K562 (cell line): ENCODE measurements around the gene IGSF3. TPM values are rescaled to one million over a fixed set of nuclear protein-coding genes. Genes with fewer than 3 reads are reported as not detected.

Source experiments
- ATAC-seq: fragments of 200-7000 bp; cut with Tn5 transposase; 3 replicates; pipeline ENCODE4 v1.9.1; 2020; ENCODE audit warnings: moderate library complexity
- BruUV-seq: library from RNA; stranded (reverse); fragments of 400-500 nt; replicated peaks from 2 replicates; lab custom pipeline; 2021; lab: Mats Ljungman, UMichigan
- CTCF ChIA-PET: fragments of 300-600 bp; formaldehyde crosslinking; extraction: SDS; loops from one replicate; lab custom pipeline; 2021; ENCODE audit warnings: low intra/inter-chr PET ratio; lab: Yijun Ruan, JAX
- POLR2A ChIA-PET: fragments of 300-600, 350-650 bp; sonication (Branson Sonifier 250); formaldehyde crosslinking; extraction: SDS; loops from one replicate; lab custom pipeline; 2021; ENCODE audit warnings: antibody characterized with exemption, inconsistent platforms; lab: Yijun Ruan, JAX
- DNase-seq, 4 experiments: peaks; one replicate each; pipeline versions ENCODE4 v3.0.0 to v3.0.0-alpha.2; 2011 to 2018; ENCODE audit warnings: low spot score in 3 of 4, mixed read lengths in 3 of 4; ENCODE audit errors: extremely low read depth in 1 of 4
- FAIRE-seq: peaks from 2 replicates; lab custom pipeline; 2011; peaks lifted over from hg19 to GRCh38; lab: Jason Lieb, UNC
- H2AFZ ChIP-seq: 2 replicates; pipeline ENCODE4 v1.6.0; 2011; ENCODE audit warnings: low read depth, low read length, control low read depth, inconsistent platforms
- H3K27ac ChIP-seq: fragments of 200-600 bp; 3 replicates; pipeline ENCODE4 v1.8.0; 2011; ENCODE audit warnings: low read depth, mild to moderate bottlenecking, control low read depth, inconsistent platforms, low read length, moderate library complexity, mixed read lengths; ENCODE audit errors: extremely low read depth
- H3K27me3 ChIP-seq, 2 experiments: fragments of 300-600 bp in 1 of 2; 2 replicates in 1 of 2; 3 replicates in 1 of 2; pipeline versions ENCODE4 v1.6.0 to v1.8.0; 2011; ENCODE audit warnings: inconsistent platforms in 2 of 2, low read length in 2 of 2, mild to moderate bottlenecking in 1 of 2, mixed read lengths in 1 of 2, moderate library complexity in 1 of 2; ENCODE audit not compliant: control insufficient read depth in 2 of 2, insufficient read depth in 2 of 2
- H3K36me3 ChIP-seq: fragments of 300-600 bp; 3 replicates; pipeline ENCODE4 v1.8.0; 2011; ENCODE audit warnings: mild to moderate bottlenecking, low read length, inconsistent platforms; ENCODE audit not compliant: control insufficient read depth, insufficient read depth
- H3K4me1 ChIP-seq, 2 experiments: fragments of 200-600 bp in 1 of 2; replicated peaks in 1 of 2; 2 replicates in 1 of 2; 3 replicates in 1 of 2; pipeline versions ENCODE4 v1.5.1 to v1.8.0; 2011; ENCODE audit warnings: inconsistent platforms in 2 of 2, low read length in 2 of 2, mild to moderate bottlenecking in 1 of 2, mixed read lengths in 1 of 2, moderate library complexity in 1 of 2; ENCODE audit not compliant: control insufficient read depth in 2 of 2, insufficient read depth in 2 of 2
- H3K4me2 ChIP-seq: 2 replicates; pipeline ENCODE4 v1.6.1; 2011; ENCODE audit warnings: low read length, control low read depth, inconsistent platforms, mixed read lengths; ENCODE audit not compliant: insufficient read depth
- H3K4me3 ChIP-seq: fragments of 200-600 bp; sonication (generic), shearing (Covaris generic); 2 replicates; pipeline ENCODE4 v1.5.1; 2016; ENCODE audit warnings: control low read depth, inconsistent platforms
- H3K79me2 ChIP-seq: fragments of 200-600 bp; 3 replicates; pipeline ENCODE4 v1.8.0; 2011; ENCODE audit warnings: low read length, inconsistent platforms; ENCODE audit not compliant: control insufficient read depth, insufficient read depth
- H3K9ac ChIP-seq, 2 experiments: 2 replicates each; pipeline versions ENCODE4 v1.6.0 to v1.6.1; 2011; ENCODE audit warnings: low read depth in 2 of 2, low read length in 2 of 2, control low read depth in 1 of 2, inconsistent platforms in 1 of 2, mild to moderate bottlenecking in 1 of 2, mixed read lengths in 1 of 2; ENCODE audit not compliant: insufficient read depth in 1 of 2
- H3K9me1 ChIP-seq: one replicate; pipeline ENCODE4 v1.6.0; 2011; ENCODE audit warnings: inconsistent platforms, mild to moderate bottlenecking, low read length, moderate library complexity; ENCODE audit not compliant: control insufficient read depth, insufficient read depth
- H3K9me3 ChIP-seq: replicated peaks from 2 replicates; pipeline ENCODE4 v1.5.1; 2011; ENCODE audit warnings: low read depth, low read length, inconsistent platforms; ENCODE audit not compliant: control insufficient read depth, insufficient read depth
- H4K20me1 ChIP-seq: replicated peaks from 2 replicates; pipeline ENCODE4 v1.6.1; 2011; ENCODE audit warnings: low read length, inconsistent platforms, mixed read lengths; ENCODE audit not compliant: control insufficient read depth, insufficient read depth
- ATF3 ChIP-seq, 2 experiments: fragments of 450-650 bp in 1 of 2; sonication (generic) in 1 of 2; formaldehyde crosslinking in 1 of 2; IDR thresholded peaks in 1 of 2; conservative IDR thresholded peaks in 1 of 2; 2 replicates each; pipeline versions ENCODE4 v1.6.1 to v1.8.1; 2016 to 2023; ENCODE audit warnings: mild to moderate bottlenecking in 2 of 2, moderate library complexity in 2 of 2, inconsistent platforms in 1 of 2, missing genetic modification reagents in 1 of 2
- CBFA2T2 ChIP-seq: fragments of 450-650 bp; conservative IDR thresholded peaks from 2 replicates; pipeline ENCODE4 v1.6.1; 2017; ENCODE audit warnings: mild to moderate bottlenecking
- CBFA2T3 ChIP-seq: fragments of 450-650 bp; IDR thresholded peaks from 2 replicates; pipeline ENCODE4 v1.6.1; 2017
- FOSL1 ChIP-seq: fragments of 200-800 bp; sonication (Bioruptor generic); conservative IDR thresholded peaks from 2 replicates; pipeline ENCODE4 v1.6.1; 2016; ENCODE audit warnings: missing genetic modification characterization, missing compliant biosample characterization
- HINFP ChIP-seq: fragments of 450-650 bp; conservative IDR thresholded peaks from 2 replicates; pipeline ENCODE4 v1.6.1; 2016; ENCODE audit warnings: missing genetic modification characterization, low read depth, mild to moderate bottlenecking, control low read depth, missing compliant biosample characterization
- JUN ChIP-seq, 2 experiments: sonication (generic) in 1 of 2; formaldehyde crosslinking in 1 of 2; IDR thresholded peaks; 2 replicates each; pipeline versions ENCODE4 v1.6.1 to v1.8.0; 2012 to 2022; ENCODE audit warnings: borderline replicate concordance in 2 of 2, mild to moderate bottlenecking in 2 of 2, improper control_type of control experiment in 1 of 2, low read depth in 1 of 2, low read length in 1 of 2, missing genetic modification reagents in 1 of 2
- JUND ChIP-seq, 2 experiments: IDR thresholded peaks; 2 replicates in 1 of 2; 3 replicates in 1 of 2; pipeline ENCODE4 v1.6.1; 2011; ENCODE audit warnings: borderline replicate concordance in 2 of 2, low read depth in 2 of 2, low read length in 2 of 2, improper control_type of control experiment in 1 of 2, missing biosample characterization in 1 of 2, missing genetic modification characterization in 1 of 2, missing genetic modification reagents in 1 of 2
- NR2C2 ChIP-seq, 2 experiments: fragments of 200-800 bp in 1 of 2; sonication (Bioruptor generic) in 1 of 2; sonication (generic) in 1 of 2; formaldehyde crosslinking in 1 of 2; IDR thresholded peaks; 2 replicates each; pipeline versions ENCODE4 v1.6.1 to v1.8.0; 2016 to 2022; ENCODE audit warnings: mild to moderate bottlenecking in 1 of 2, missing compliant biosample characterization in 1 of 2, missing genetic modification characterization in 1 of 2, missing genetic modification reagents in 1 of 2
- SMARCA4 ChIP-seq: fragments of 450-650 bp; IDR thresholded peaks from 2 replicates; pipeline ENCODE4 v1.6.1; 2016
- TSHZ1 ChIP-seq: fragments of 250-450 bp; sonication (Bioruptor Pico); IDR thresholded peaks from 2 replicates; pipeline ENCODE4 v1.4.0; 2020; ENCODE audit warnings: mild to moderate bottlenecking, moderate library complexity
- ZFX ChIP-seq: sonication (generic); formaldehyde crosslinking; IDR thresholded peaks from 2 replicates; pipeline ENCODE4 v1.8.0; 2022; ENCODE audit warnings: mild to moderate bottlenecking, missing genetic modification reagents, moderate library complexity
- ZNF197 ChIP-seq: fragments of 200-800 bp; sonication (Bioruptor generic); IDR thresholded peaks from 2 replicates; pipeline ENCODE4 v1.6.1; 2016; ENCODE audit warnings: low read depth, missing genetic modification characterization, missing compliant biosample characterization
- ZNF3 ChIP-seq: fragments of 250-450 bp; sonication (Bioruptor Pico); IDR thresholded peaks from 2 replicates; pipeline ENCODE4 v1.5.0; 2021; ENCODE audit warnings: mild to moderate bottlenecking, moderate library complexity
- ZNF785 ChIP-seq: fragments of 250-450 bp; sonication (Bioruptor Pico); IDR thresholded peaks from 2 replicates; pipeline ENCODE4 v1.4.0; 2020; ENCODE audit warnings: mild to moderate bottlenecking
- WGBS: fragments of 100-300 bp; shearing (Covaris generic); methylation state at CpG from one replicate; pipeline ENCODE4 v1.1.6; 2016; ENCODE audit warnings: low coverage, mixed read lengths; ENCODE audit not compliant: insufficient coverage; ENCODE audit errors: missing lambda C conversion rate; 5-methylcytosine and 5-hydroxymethylcytosine counted together
- in situ Hi-C: fragments of 300-500 bp; cut with MboI; formaldehyde crosslinking; loops from 4 replicates; pipeline ENCODE4 v1.15.0; 2018; ENCODE audit warnings: inconsistent platforms, mixed read lengths
- intact Hi-C: fragments of 100-400 bp; cut with micrococcal nuclease; formaldehyde crosslinking; loops from 2 replicates; pipeline ENCODE4 v1.14.2; 2022
- polyA plus RNA-seq, 8 experiments: library from polyadenylated mRNA; depleted of rRNA in 4 of 8; stranded (reverse) in 5 of 8; unstranded in 3 of 8; fragments of >200 nt; fragmentation: Nextera tagmentation in 2 of 8; fragmentation: Illumina TruSeq in 1 of 8; extraction: Ambion mirVana in 2 of 8; extraction: Trizol in 1 of 8; gene quantifications; 2 replicates each; pipeline versions ENCODE4 v1.2.1 to v1.2.3, GENCODE V29; 2011 to 2014; ENCODE audit warnings: inconsistent platforms in 1 of 8, missing spikeins in 1 of 8
- total RNA-seq, 7 experiments: library from RNA; depleted of rRNA in 6 of 7; stranded (reverse); fragments of >200 nt in 6 of 7; fragmentation: Illumina TruSeq in 2 of 7; extraction: Trizol in 2 of 7; gene quantifications; 2 replicates each; pipeline versions ENCODE4 v1.2.1 to v1.2.3, GENCODE V29; 2011 to 2021; ENCODE audit warnings: low replicate concordance in 1 of 7

IGSF3 gene
- total and polyA plus RNA-seq, 9 of the 15 experiments (the other 6 are each of a cell fraction or from before 2014, with no cell fraction given), result 1.1 to 15.0 (median 8.3) TPM

- peak; percentile 85 for TF ChIP-seq HINFP
Observed at GRCh38 chr1:116540088-116540487, 127.4 kb downstream of the IGSF3 start (continued).

- no peaks in the 10 kb centered on the region for H3K27me3 ChIP-seq
- H3K79me2 ChIP-seq, result no peaks in the 10 kb centered on the region
- POLR2A ChIA-PET, result no interaction called here
- peaks cover 85% of the 10 kb centered on the region for H3K36me3 ChIP-seq
- no peak overlapping the region for H3K4me3 ChIP-seq
- peaks cover 0 to 4% of the 10 kb centered on the region in 2 experiments; a peak in 1 of 5 replicates for H3K4me1 ChIP-seq
- no peak overlapping the region for H3K4me2 ChIP-seq
- no peak overlapping the region for H3K9ac ChIP-seq
- no peaks in the 10 kb centered on the region for H3K9me1 ChIP-seq
- no peaks in the 10 kb centered on the region for H3K9me3 ChIP-seq
- DNase-seq (peak in 2 of 4 experiments; percentile 42 to 45), FAIRE-seq (no peak), ATAC-seq (peak; percentile 68)
- intact Hi-C loops, result no loop called here
- no peak overlapping the region for H3K27ac ChIP-seq
- in situ Hi-C loops, result no loop called here
- CTCF ChIA-PET, result no interaction called here
- no peak overlapping the region for H2AFZ ChIP-seq
- H4K20me1 ChIP-seq, result no peaks in the 10 kb centered on the region
- BruUV-seq, result no TSS peak
- 93% methylated on average over 1 of the region's 1 CpG for WGBS
- TF ChIP-seq ZNF785, result no peak
- no peak for TF ChIP-seq ZFX (CRISPR knock-in tag)
- peak; percentile 73; the same call in 1 of the 2 replicates for TF ChIP-seq JUND (IDR thresholded peaks at IDR 0.05; ENCODE audit: borderline replicate concordance, low read depth, low read length)
- 0 out of 3 replicates have a peak, but pooled peaks have one; percentile 44 for TF ChIP-seq JUND (tag; IDR thresholded peaks at IDR 0.05; ENCODE audit: borderline replicate concordance, low read depth, low read length)
- no peak for TF ChIP-seq NR2C2 (CRISPR knock-in tag; IDR thresholded peaks at IDR 0.05)
- no peak for TF ChIP-seq NR2C2 (tag; IDR thresholded peaks at IDR 0.05)
- 0 out of 2 replicates have a peak, but pooled peaks have one; percentile 19 for TF ChIP-seq SMARCA4
- no peak for TF ChIP-seq TSHZ1
- peak; percentile 67 for TF ChIP-seq CBFA2T3
- TF ChIP-seq FOSL1, result peak; percentile 84
- peak; percentile 87 for TF ChIP-seq ATF3 (IDR thresholded peaks at IDR 0.05)
- no peak for TF ChIP-seq ATF3 (CRISPR knock-in tag; conservative IDR thresholded peaks at IDR 0.05)
- no peak for TF ChIP-seq ZNF197 (CRISPR knock-in tag)
- TF ChIP-seq JUN (IDR thresholded peaks at IDR 0.05; ENCODE audit: borderline replicate concordance, low read depth, low read length), result peak; percentile 78
- TF ChIP-seq JUN (CRISPR knock-in tag; IDR thresholded peaks at IDR 0.05; ENCODE audit: borderline replicate concordance), result no peak
- TF ChIP-seq CBFA2T2, result peak; percentile 56
- TF ChIP-seq ZNF3 (CRISPR knock-in tag), result no peak
Observed at GRCh38 chr1:116538544-116538943, 129.0 kb downstream of the IGSF3 start.
